ENCODE data around the gene HNRNPUL1. TPM values are rescaled to one million over a fixed set of nuclear protein-coding genes. Genes with fewer than 3 reads are reported as not detected.

HNRNPUL1 gene
- total and polyA plus RNA-seq, 4 experiments from 2014 or later, result 37.8 to 300 (median 205) TPM

DNA sequence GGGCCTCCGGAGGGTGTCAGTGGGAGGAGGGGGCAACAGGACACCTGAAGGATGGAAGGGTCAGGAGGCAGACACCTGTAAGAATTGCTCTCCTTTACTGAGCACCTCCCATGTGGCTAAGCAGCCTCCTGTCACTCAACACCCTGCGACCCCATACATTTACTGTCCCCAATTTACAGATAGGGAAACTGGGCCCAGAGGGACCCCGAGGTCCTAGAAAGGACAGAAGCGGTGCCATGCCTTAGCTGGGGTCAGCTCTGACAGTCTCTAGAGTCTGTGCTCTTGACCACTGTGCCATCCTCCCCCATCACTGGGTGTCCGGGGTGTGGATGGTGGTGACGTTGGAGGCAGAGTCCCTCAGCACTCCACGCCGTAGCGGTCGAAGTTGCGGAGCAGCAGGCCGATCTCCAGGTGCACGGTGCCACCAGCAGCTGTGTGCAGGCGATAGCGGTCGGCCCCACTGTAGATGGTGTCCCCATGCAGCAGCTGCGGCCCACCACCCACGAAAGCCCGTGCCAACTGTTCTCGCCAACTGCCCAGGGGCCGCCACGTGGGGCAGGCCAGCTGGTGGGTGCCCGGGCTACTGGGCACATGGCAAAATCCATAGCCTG is 90.3 kb downstream of the HNRNPUL1 start:
- peaks cover 64% of the 10 kb centered on the region for H3K4me1 ChIP-seq (ENCODE audit: insufficient read depth, low read length)
- no peaks in the 10 kb centered on the region for H3K36me3 ChIP-seq (ENCODE audit: insufficient read depth, low read length)
- no peaks in the 10 kb centered on the region for H3K27me3 ChIP-seq (ENCODE audit: insufficient read depth, low read length)
- peak in 1 of 5 donors; percentile 51 for DNase-seq
- H3K4me1 Mint-ChIP-seq, result peaks cover 44 to 69% (median 56%) of the 10 kb centered on the region in 4 donors
- no peak overlapping the region for H3K4me3 ChIP-seq (ENCODE audit: low read length in 2 of 2)
- H3K9me3 Mint-ChIP-seq, result peaks cover 0 to 6% (median 0%) of the 10 kb centered on the region in 8 donors
- H3K27me3 Mint-ChIP-seq, result no peaks in the 10 kb centered on the region
- no peaks in the 10 kb centered on the region for H3K9me3 ChIP-seq (ENCODE audit: control insufficient read depth in 1 of 2, low read length in 2 of 2)
- ChIA-PET POLR2A (ENCODE audit: partially characterized antibody) (interaction anchor here (0.9 to 13.8 kb wide), 6 partner anchors 8 to 90 kb away, joined by 3 to 273 read pairs (median 160); partner anchors contain the start of genes B9D2, CCDC97 and HNRNPUL1), CTCF (ENCODE audit: partially characterized antibody) (interaction anchor here (0.6 to 3.4 kb wide), 11 partner anchors 8 to 150 kb away, joined by 3 to 30 read pairs (median 5); partner anchors contain the start of gene B9D2)
- intact Hi-C loops (cut with micrococcal nuclease), result loop anchor here (1.0 to 5.0 kb wide), 4 partner anchors 9 to 198 kb away; no protein-coding TSS in a partner anchor
- H3K4me3 Mint-ChIP-seq, result peak overlapping the region; percentile 68 to 90 (median 81)
- H3K36me3 Mint-ChIP-seq, result peaks cover 0 to 36% of the 10 kb centered on the region in 2 donors
- peak overlapping the region; percentile 91 for H3K27ac ChIP-seq (ENCODE audit: low read depth, low read length)
- H3K27ac Mint-ChIP-seq, result peak overlapping the region; percentile 89 to 99 (median 96)

DNA sequence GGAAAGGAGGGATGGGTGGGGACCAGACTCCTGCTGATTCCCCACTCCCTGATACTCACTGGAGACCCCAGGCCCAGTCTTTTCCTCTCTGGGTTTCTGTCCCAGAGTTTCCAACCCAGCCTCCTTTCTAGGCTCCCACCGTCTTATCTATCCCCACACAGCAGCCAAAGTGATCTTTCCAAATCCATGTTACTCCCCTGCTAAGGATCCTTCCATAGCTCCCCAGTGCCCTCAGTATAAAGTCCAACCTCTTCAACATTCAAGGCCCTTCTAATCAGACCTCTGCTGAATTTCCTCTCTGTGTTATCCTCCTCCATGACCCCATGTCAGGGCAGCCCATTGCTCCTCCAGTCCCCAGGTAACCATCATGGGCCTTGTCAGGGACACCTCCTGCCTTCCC is 90.9 kb downstream of the HNRNPUL1 start:
- H3K36me3 Mint-ChIP-seq, result peaks cover 0 to 30% of the 10 kb centered on the region in 2 donors
- Histone ChIP-seq H3K36me3 (ENCODE audit: insufficient read depth, low read length) (no peaks in the 10 kb centered on the region), H3K4me1 (ENCODE audit: insufficient read depth, low read length) (peaks cover 58% of the 10 kb centered on the region), H3K27me3 (ENCODE audit: insufficient read depth, low read length) (no peaks in the 10 kb centered on the region), H3K9me3 (ENCODE audit: control insufficient read depth in 1 of 2, low read length in 2 of 2) (no peaks in the 10 kb centered on the region), H3K4me3 (ENCODE audit: low read length in 2 of 2) (no peak overlapping the region), H3K27ac (ENCODE audit: low read depth, low read length) (peak overlapping the region; percentile 40)
- H3K4me3 Mint-ChIP-seq, result peak overlapping the region in 7 of 8 donors; percentile 39 to 79 (median 64)
- no peaks in the 10 kb centered on the region for H3K27me3 Mint-ChIP-seq
- peaks cover 0 to 6% (median 0%) of the 10 kb centered on the region in 8 donors for H3K9me3 Mint-ChIP-seq
- intact Hi-C loops (cut with micrococcal nuclease), result loop anchor here (2.0 kb wide), 1 partner anchor 86 kb away; no protein-coding TSS in a partner anchor
- DNase-seq, result no peak
- ChIA-PET CTCF (ENCODE audit: partially characterized antibody) (interaction anchor here (0.6 to 3.4 kb wide), 11 partner anchors 9 to 151 kb away, joined by 3 to 30 read pairs (median 5); partner anchors contain the start of gene B9D2), POLR2A (ENCODE audit: partially characterized antibody) (interaction anchor here (0.9 to 13.8 kb wide), 6 partner anchors 8 to 91 kb away, joined by 3 to 273 read pairs (median 160); partner anchors contain the start of genes B9D2, CCDC97 and HNRNPUL1)
- H3K4me1 Mint-ChIP-seq, result peaks cover 39 to 69% (median 53%) of the 10 kb centered on the region in 4 donors
- H3K27ac Mint-ChIP-seq, result peak overlapping the region; percentile 68 to 94 (median 89)

GRCh38 chr19:41355802-41356201 is 91.6 kb downstream of the HNRNPUL1 start:
- H3K4me3 ChIP-seq (ENCODE audit: low read length in 2 of 2), result no peak overlapping the region
- H3K9me3 Mint-ChIP-seq, result peaks cover 0 to 6% (median 0%) of the 10 kb centered on the region in 8 donors
- peak overlapping the region in 7 of 8 donors; percentile 51 to 79 (median 64) for H3K4me3 Mint-ChIP-seq
- H3K36me3 ChIP-seq (ENCODE audit: insufficient read depth, low read length), result no peaks in the 10 kb centered on the region
- no peaks in the 10 kb centered on the region for H3K9me3 ChIP-seq (ENCODE audit: control insufficient read depth in 1 of 2, low read length in 2 of 2)
- H3K27me3 Mint-ChIP-seq, result no peaks in the 10 kb centered on the region
- H3K36me3 Mint-ChIP-seq, result peaks cover 0 to 28% of the 10 kb centered on the region in 2 donors
- no peaks in the 10 kb centered on the region for H3K27me3 ChIP-seq (ENCODE audit: insufficient read depth, low read length)
- peak overlapping the region; percentile 40 for H3K27ac ChIP-seq (ENCODE audit: low read depth, low read length)
- peaks cover 37 to 66% (median 50%) of the 10 kb centered on the region in 4 donors for H3K4me1 Mint-ChIP-seq
- no peak for DNase-seq
- ChIA-PET POLR2A (ENCODE audit: partially characterized antibody) (interaction anchor here (0.9 to 13.8 kb wide), 6 partner anchors 8 to 193 kb away, joined by 3 to 273 read pairs (median 160); partner anchors contain the start of genes B9D2, CCDC97 and HNRNPUL1), CTCF (ENCODE audit: partially characterized antibody) (interaction anchor here (1.0 to 3.4 kb wide), 14 partner anchors 8 to 151 kb away, joined by 3 to 30 read pairs (median 4); partner anchors contain the start of gene B9D2)
- intact Hi-C loops (cut with micrococcal nuclease), result loop anchor here (2.0 kb wide), 1 partner anchor 85 kb away; no protein-coding TSS in a partner anchor
- peak overlapping the region; percentile 68 to 95 (median 91) for H3K27ac Mint-ChIP-seq
- peaks cover 50% of the 10 kb centered on the region for H3K4me1 ChIP-seq (ENCODE audit: insufficient read depth, low read length)

- DNase-seq, result peak in 2 of 5 donors; percentile 32 to 46
- Histone ChIP-seq H3K27ac (ENCODE audit: low read depth, low read length) (peak overlapping the region; percentile 50), H3K27me3 (ENCODE audit: insufficient read depth, low read length) (no peaks in the 10 kb centered on the region), H3K36me3 (ENCODE audit: insufficient read depth, low read length) (no peaks in the 10 kb centered on the region), H3K4me3 (ENCODE audit: low read length in 2 of 2) (no peak overlapping the region), H3K9me3 (ENCODE audit: control insufficient read depth in 1 of 2, low read length in 2 of 2) (no peaks in the 10 kb centered on the region), H3K4me1 (ENCODE audit: insufficient read depth, low read length) (peaks cover 50% of the 10 kb centered on the region)
- Mint-ChIP-seq H3K27ac (peak overlapping the region; percentile 86 to 95 (median 93)), H3K4me3 (peak overlapping the region; percentile 20 to 87 (median 78)), H3K27me3 (no peaks in the 10 kb centered on the region), H3K4me1 (peaks cover 35 to 66% (median 46%) of the 10 kb centered on the region in 4 donors), H3K36me3 (peaks cover 0 to 18% of the 10 kb centered on the region in 2 donors), H3K9me3 (peaks cover 0 to 2% (median 0%) of the 10 kb centered on the region in 8 donors)
- POLR2A ChIA-PET (ENCODE audit: partially characterized antibody), result interaction anchor here (0.5 to 13.8 kb wide), 10 partner anchors 6 to 192 kb away, joined by 3 to 273 read pairs (median 4); partner anchors contain the start of genes B9D2, CCDC97 and HNRNPUL1
- CTCF ChIA-PET (ENCODE audit: partially characterized antibody), result interaction anchor here (0.8 to 3.4 kb wide), 9 partner anchors 16 to 505 kb away, joined by 3 to 19 read pairs (median 4); no protein-coding TSS in a partner anchor
- intact Hi-C loops (cut with micrococcal nuclease), result no loop called here
These were observed 93.0 kb downstream of the HNRNPUL1 start for GRCh38 chr19:41356984-41357739.

Other genes with a start within 250 kb of the HNRNPUL1 start
- not detected for gene CYP2A13, start 175.9 kb upstream of the HNRNPUL1 start, total RNA-seq
- gene CYP2A13, start 175.9 kb upstream of the HNRNPUL1 start, polyA plus RNA-seq, result not detected
- gene CYP2F1, start 149.9 kb upstream of the HNRNPUL1 start, total RNA-seq, result not detected
- not detected for gene CYP2F1, start 149.9 kb upstream of the HNRNPUL1 start, polyA plus RNA-seq
- under 1 TPM; 0.15 to 0.28 TPM for gene CYP2S1, start 71.2 kb upstream of the HNRNPUL1 start, total RNA-seq
- gene CYP2S1, start 71.2 kb upstream of the HNRNPUL1 start, polyA plus RNA-seq, result not detected
- gene AXL, start 45.1 kb upstream of the HNRNPUL1 start, total RNA-seq, result under 1 TPM in 1 of 2 experiments, not detected in 1; 0.32 TPM
- gene AXL, start 45.1 kb upstream of the HNRNPUL1 start, polyA plus RNA-seq, result under 1 TPM; 0.10 to 0.29 TPM
- 10 to 100 TPM; 56.4 to 61.4 TPM for gene CCDC97, start 45.8 kb downstream of the HNRNPUL1 start, total RNA-seq
- 10 to 100 TPM; 23.2 to 32.3 TPM for gene CCDC97, start 45.8 kb downstream of the HNRNPUL1 start, polyA plus RNA-seq
- gene TGFB1, start 89.5 kb downstream of the HNRNPUL1 start, total RNA-seq, result 100 to 1,000 TPM; 136 to 143 TPM
- 10 to 100 TPM; 28.1 to 83.7 TPM for gene TGFB1, start 89.5 kb downstream of the HNRNPUL1 start, polyA plus RNA-seq
- gene B9D2, start 99.8 kb downstream of the HNRNPUL1 start, total RNA-seq, result 10 to 100 TPM; 11.6 to 15.2 TPM
- 10 to 100 TPM; 12.9 to 22.4 TPM for gene B9D2, start 99.8 kb downstream of the HNRNPUL1 start, polyA plus RNA-seq
- 10 to 100 TPM; 14.3 to 16.1 TPM for gene TMEM91, start 112.2 kb downstream of the HNRNPUL1 start, total RNA-seq
- gene TMEM91, start 112.2 kb downstream of the HNRNPUL1 start, polyA plus RNA-seq, result 1 to 10 TPM; 4.8 to 4.9 TPM
- 10 to 100 TPM; 18.2 to 23.0 TPM for gene EXOSC5, start 133.0 kb downstream of the HNRNPUL1 start, total RNA-seq
- gene EXOSC5, start 133.0 kb downstream of the HNRNPUL1 start, polyA plus RNA-seq, result 10 to 100 TPM; 46.4 to 58.6 TPM
- gene BCKDHA, start 133.4 kb downstream of the HNRNPUL1 start, total RNA-seq, result 10 to 100 TPM; 23.6 to 27.1 TPM
- gene BCKDHA, start 133.4 kb downstream of the HNRNPUL1 start, polyA plus RNA-seq, result 10 to 100 TPM; 59.7 to 65.1 TPM
- 1 to 10 TPM; 2.9 to 3.2 TPM for gene B3GNT8, start 163.0 kb downstream of the HNRNPUL1 start, total RNA-seq
- 1 to 10 TPM in 1 of 2 donors, under 1 TPM in 1; 0.64 to 7.1 TPM for gene B3GNT8, start 163.0 kb downstream of the HNRNPUL1 start, polyA plus RNA-seq
- gene DMAC2, start 175.5 kb downstream of the HNRNPUL1 start, total RNA-seq, result 10 to 100 TPM; 27.7 to 28.9 TPM
- gene DMAC2, start 175.5 kb downstream of the HNRNPUL1 start, polyA plus RNA-seq, result 10 to 100 TPM; 43.1 to 58.2 TPM
- gene ERICH4, start 178.8 kb downstream of the HNRNPUL1 start, total RNA-seq, result not detected
- gene ERICH4, start 178.8 kb downstream of the HNRNPUL1 start, polyA plus RNA-seq, result not detected

All from CD4-positive, alpha-beta memory T cell (primary cell).